ENCODE measurements around the gene ECM1. TPM values are rescaled to one million over a fixed set of nuclear protein-coding genes. Genes with fewer than 3 reads are reported as not detected.

ECM1 gene
- total and polyA plus RNA-seq, 2 of the 8 experiments (the other 6 are each of a cell fraction or from before 2014, with no cell fraction given), result 0.95 to 0.98 TPM

DNA sequence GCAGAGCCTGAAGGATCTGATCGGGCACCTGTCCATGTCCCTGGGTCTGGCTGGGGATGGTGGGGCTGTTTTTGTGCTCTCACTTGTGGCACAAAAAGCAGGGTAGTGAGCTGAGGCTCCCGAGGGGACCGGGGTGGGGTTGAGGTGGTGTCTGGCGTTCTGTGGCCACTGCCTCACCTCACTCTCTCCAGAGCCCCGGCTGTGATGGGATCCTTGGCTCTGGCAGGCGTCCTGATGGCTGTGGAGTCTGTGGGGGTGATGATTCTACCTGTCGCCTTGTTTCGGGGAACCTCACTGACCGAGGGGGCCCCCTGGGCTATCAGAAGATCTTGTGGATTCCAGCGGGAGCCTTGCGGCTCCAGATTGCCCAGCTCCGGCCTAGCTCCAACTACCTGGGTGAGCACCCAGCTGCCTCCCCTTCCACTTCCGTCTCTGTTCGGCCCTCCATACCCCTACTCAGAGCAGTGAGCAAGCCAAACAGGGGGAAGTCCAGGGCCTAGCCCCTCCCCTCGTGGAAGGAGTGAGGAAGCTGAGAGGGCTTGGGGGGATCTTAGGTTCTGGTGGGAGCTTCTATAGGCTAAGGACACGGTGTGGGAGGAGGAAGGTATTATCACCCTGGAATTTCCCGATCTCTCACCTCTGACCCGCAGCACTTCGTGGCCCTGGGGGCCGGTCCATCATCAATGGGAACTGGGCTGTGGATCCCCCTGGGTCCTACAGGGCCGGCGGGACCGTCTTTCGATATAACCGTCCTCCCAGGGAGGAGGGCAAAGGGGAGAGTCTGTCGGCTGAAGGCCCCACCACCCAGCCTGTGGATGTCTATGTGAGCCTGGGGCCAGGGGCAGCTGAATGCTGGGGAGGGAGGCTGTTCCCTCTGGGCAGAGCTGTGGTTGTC lies 48.3 kb downstream of the ECM1 start:
- Histone ChIP-seq H3K18ac (ENCODE audit: extremely low read depth, low read length) (no peak overlapping the region; the same call in 1 of the 2 replicates), H4K20me1 (replicated peaks in 1 of 2; ENCODE audit: control insufficient read depth in 1 of 2, insufficient read depth in 2 of 2, low read length in 2 of 2) (peaks cover 0 to 6% of the 10 kb centered on the region in 2 experiments), H4K91ac (replicated peaks; ENCODE audit: insufficient read length, low read length) (no peak overlapping the region), H2BK15ac (ENCODE audit: low read length) (no peak overlapping the region), H3K14ac (ENCODE audit: insufficient read length) (no peak overlapping the region), H3K79me2 (ENCODE audit: control insufficient read depth in 1 of 2, insufficient read depth in 2 of 2, low read length in 2 of 2) (0 out of 4 replicates have a peak, but pooled peaks cover 0 to 5% of the 10 kb centered on the region in 2 experiments), H4K8ac (ENCODE audit: extremely low read depth, insufficient read depth, low read length) (no peak overlapping the region), H2BK20ac (ENCODE audit: low read length) (no peak overlapping the region), H2BK5ac (ENCODE audit: low read depth, low read length) (peak overlapping the region; percentile 29; the same call in 1 of the 2 replicates), H3K79me1 (ENCODE audit: low read depth, low read length) (0 out of 2 replicates have a peak, but pooled peaks cover 3% of the 10 kb centered on the region), H2BK120ac (replicated peaks; ENCODE audit: low read depth, low read length) (no peak overlapping the region), H3K4me1 (replicated peaks in 1 of 4; ENCODE audit: control insufficient read depth in 3 of 4, insufficient read depth in 4 of 4, low read length in 3 of 4) (peaks cover 2 to 23% (median 11%) of the 10 kb centered on the region in 4 experiments), H3K27ac (ENCODE audit: low read depth, low read length) (no peak overlapping the region), H2BK12ac (ENCODE audit: low read depth, low read length) (peak overlapping the region; percentile 78; the same call in 1 of the 2 replicates), H2AK5ac (ENCODE audit: low read depth, low read length) (0 out of 2 replicates have a peak overlapping the region, but pooled peaks have one; percentile 29), H3K27me3 (replicated peaks in 1 of 4; ENCODE audit: control insufficient read depth in 3 of 4, extremely low read depth in 1 of 4, insufficient read depth in 3 of 4, low read length in 3 of 4) (no peaks in the 10 kb centered on the region; a peak in 1 of 7 replicates), H3K36me3 (ENCODE audit: control insufficient read depth in 2 of 4, insufficient read depth in 4 of 4, low read length in 3 of 4) (peaks cover 0 to 4% (median 2%) of the 10 kb centered on the region in 4 experiments; a peak in 2 of 8 replicates), H3K9me3 (ENCODE audit: insufficient read depth in 2 of 2, low read depth in 1 of 2, low read length in 1 of 2) (no peaks in the 10 kb centered on the region), H2AFZ (ENCODE audit: low read length) (no peak overlapping the region), H3K56ac (replicated peaks; ENCODE audit: insufficient read length, low read depth, low read length) (no peak overlapping the region), H3K9ac (replicated peaks in 1 of 4; ENCODE audit: extremely low read depth in 1 of 4, low read depth in 3 of 4, low read length in 3 of 4) (no peak overlapping the region), H3K23ac (ENCODE audit: insufficient read length) (no peak overlapping the region), H3K4ac (replicated peaks; ENCODE audit: insufficient read length, low read depth, low read length) (no peak overlapping the region), H3K23me2 (ENCODE audit: low read depth, low read length) (no peaks in the 10 kb centered on the region; the same call in 1 of the 2 replicates), H4K5ac (ENCODE audit: insufficient read length, low read depth, low read length) (no peak overlapping the region), H3K4me2 (ENCODE audit: insufficient read depth in 1 of 2, low read depth in 2 of 2, low read length in 2 of 2) (no peak overlapping the region), H3K4me3 (ENCODE audit: extremely low read depth in 1 of 4, insufficient read depth in 2 of 4, low read depth in 3 of 4, low read length in 4 of 4) (no peak overlapping the region)
- ChIA-PET POLR2A (ENCODE audit: partially characterized antibody) (interaction anchor here (0.9 to 43.7 kb wide), 4 partner anchors 22 to 418 kb away, joined by 4 to 1380 read pairs (median 509); partner anchors contain the start of genes CERS2, ENSA and MCL1), CTCF (ENCODE audit: partially characterized antibody) (interaction anchor here (0.5 to 13.7 kb wide), 6 partner anchors 13 to 172 kb away, joined by 3 to 210 read pairs (median 4); no protein-coding TSS in a partner anchor)
- TF ChIP-seq TBP (IDR thresholded peaks at IDR 0.05; ENCODE audit: low read depth, low read length) (no peak), SIRT6 (IDR thresholded peaks at IDR 0.05; ENCODE audit: low read length) (no peak), RNF2 (IDR thresholded peaks at IDR 0.05; ENCODE audit: borderline replicate concordance, low read depth, low read length, missing control alignments, poor library complexity, severe bottlenecking) (no peak), TAF1 (IDR thresholded peaks at IDR 0.05; ENCODE audit: low read depth, low read length) (0 out of 2 replicates have a peak, but pooled peaks have one; percentile 16), ZNF274 (IDR thresholded peaks at IDR 0.05; ENCODE audit: borderline replicate concordance, extremely low read depth, low read length) (no peak), JUND (IDR thresholded peaks at IDR 0.05; ENCODE audit: low read length) (no peak)
- TF ChIP-seq, protein P1, sequence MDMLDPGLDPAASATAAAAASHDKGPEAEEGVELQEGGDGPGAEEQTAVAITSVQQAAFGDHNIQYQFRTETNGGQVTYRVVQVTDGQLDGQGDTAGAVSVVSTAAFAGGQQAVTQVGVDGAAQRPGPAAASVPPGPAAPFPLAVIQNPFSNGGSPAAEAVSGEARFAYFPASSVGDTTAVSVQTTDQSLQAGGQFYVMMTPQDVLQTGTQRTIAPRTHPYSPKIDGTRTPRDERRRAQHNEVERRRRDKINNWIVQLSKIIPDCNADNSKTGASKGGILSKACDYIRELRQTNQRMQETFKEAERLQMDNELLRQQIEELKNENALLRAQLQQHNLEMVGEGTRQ (IDR thresholded peaks at IDR 0.05; ENCODE audit: low read length), result no peak
- TF ChIP-seq, protein P2, sequence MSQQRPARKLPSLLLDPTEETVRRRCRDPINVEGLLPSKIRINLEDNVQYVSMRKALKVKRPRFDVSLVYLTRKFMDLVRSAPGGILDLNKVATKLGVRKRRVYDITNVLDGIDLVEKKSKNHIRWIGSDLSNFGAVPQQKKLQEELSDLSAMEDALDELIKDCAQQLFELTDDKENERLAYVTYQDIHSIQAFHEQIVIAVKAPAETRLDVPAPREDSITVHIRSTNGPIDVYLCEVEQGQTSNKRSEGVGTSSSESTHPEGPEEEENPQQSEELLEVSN (IDR thresholded peaks at IDR 0.05), result no peak
- FAIRE-seq, result no peak
- DNase-seq (ENCODE audit: low read depth in 1 of 2, low spot score in 2 of 2), result no peak
- 89% methylated on average over 26 of the region's 26 CpGs; no CpG with 5 or more reads in 1 of the 2 experiments for WGBS, 2 experiments (ENCODE audit: extremely low coverage in 1 of 2, insufficient coverage in 1 of 2, insufficient read length in 1 of 2, insufficient replicate concordance in 2 of 2, low coverage in 1 of 2, low lambda C conversion rate in 2 of 2, missing lambda C conversion rate in 1 of 2)
